ENCODE results near the gene ABHD4.

The ABHD4 gene

GRCh38 chr14:22570132-22570949 lies 27.8 kb upstream of the ABHD4 start:
- no peaks in the 10 kb centered on the region for H3K27me3 ChIP-seq (ENCODE audit: insufficient read depth, low read depth, severe bottlenecking)
- no peaks in the 10 kb centered on the region for H3K9me3 ChIP-seq (ENCODE audit: severe bottlenecking)
- 0 out of 2 replicates have a peak overlapping the region, but pooled peaks have one; percentile 3 for H3K27ac ChIP-seq
- no peak overlapping the region for H3K4me3 ChIP-seq (ENCODE audit: low read depth, low read length)
- TF ChIP-seq CTCF (IDR thresholded peaks at IDR 0.05; ENCODE audit: low read depth, low read length), result peak; percentile 81
- DNase-seq, result peak; percentile 79
- peaks cover 42% of the 10 kb centered on the region for H3K36me3 ChIP-seq

GRCh38 chr14:22572562-22573058 lies 25.5 kb upstream of the ABHD4 start:
- Histone ChIP-seq H3K27me3 (ENCODE audit: insufficient read depth, low read depth, severe bottlenecking) (no peaks in the 10 kb centered on the region), H3K36me3 (peaks cover 39% of the 10 kb centered on the region), H3K4me3 (ENCODE audit: low read depth, low read length) (no peak overlapping the region), H3K27ac (no peak overlapping the region), H3K9me3 (ENCODE audit: severe bottlenecking) (no peaks in the 10 kb centered on the region)
- TF ChIP-seq CTCF (IDR thresholded peaks at IDR 0.05; ENCODE audit: low read depth, low read length), result no peak
- DNase-seq, result no peak

GRCh38 chr14:22573804-22574203 lies 24.3 kb upstream of the ABHD4 start:
- Histone ChIP-seq H3K4me3 (ENCODE audit: low read depth, low read length) (no peak overlapping the region), H3K36me3 (peaks cover 37% of the 10 kb centered on the region), H3K9me3 (ENCODE audit: severe bottlenecking) (no peaks in the 10 kb centered on the region), H3K27me3 (ENCODE audit: insufficient read depth, low read depth, severe bottlenecking) (no peaks in the 10 kb centered on the region), H3K27ac (no peak overlapping the region)
- DNase-seq, result no peak
- TF ChIP-seq CTCF (IDR thresholded peaks at IDR 0.05; ENCODE audit: low read depth, low read length), result no peak

- Histone ChIP-seq H3K4me3 (ENCODE audit: low read depth, low read length) (no peak overlapping the region), H3K27ac (no peak overlapping the region), H3K36me3 (peaks cover 25% of the 10 kb centered on the region), H3K9me3 (ENCODE audit: severe bottlenecking) (no peaks in the 10 kb centered on the region), H3K27me3 (ENCODE audit: insufficient read depth, low read depth, severe bottlenecking) (no peaks in the 10 kb centered on the region)
- no peak for DNase-seq
- TF ChIP-seq CTCF (IDR thresholded peaks at IDR 0.05; ENCODE audit: low read depth, low read length), result no peak
These were observed 20.7 kb upstream of the ABHD4 start for GRCh38 chr14:22577334-22577908.

- H3K4me3 ChIP-seq (ENCODE audit: low read depth, low read length), result no peak overlapping the region
- no peaks in the 10 kb centered on the region for H3K27me3 ChIP-seq (ENCODE audit: insufficient read depth, low read depth, severe bottlenecking)
- H3K9me3 ChIP-seq (ENCODE audit: severe bottlenecking), result no peaks in the 10 kb centered on the region
- TF ChIP-seq CTCF (IDR thresholded peaks at IDR 0.05; ENCODE audit: low read depth, low read length), result no peak
- H3K36me3 ChIP-seq, result peaks cover 12% of the 10 kb centered on the region
- no peak for DNase-seq
- no peak overlapping the region for H3K27ac ChIP-seq
These were observed 18.9 kb upstream of the ABHD4 start for GRCh38 chr14:22579236-22579635.
